Caco-2 (cell line): ENCODE results near the gene MACROD2. TPM values are rescaled to one million over a fixed set of nuclear protein-coding genes. Genes with fewer than 3 reads are reported as not detected.
"Not testable (repeated sequence)": the region's sequence is repeated elsewhere in the genome, so short reads cannot be mapped to it uniquely, and the experiment has no call there.

Experiments used
- BruUV-seq: library from RNA; stranded (reverse); fragments of 400-500 nt; replicated peaks from 2 replicates; lab custom pipeline; 2021; lab: Mats Ljungman, UMichigan
- CTCF ChIA-PET: fragments of 300-600 bp; sonication (Branson Sonifier 250); formaldehyde crosslinking; loops from one replicate; lab custom pipeline; 2022; ENCODE audit warnings: antibody characterized with exemption; lab: Charles Lee
- POLR2A ChIA-PET: fragments of 300-600 bp; sonication (Branson Sonifier 250); formaldehyde crosslinking; loops from one replicate; lab custom pipeline; 2022; ENCODE audit warnings: antibody characterized with exemption; lab: Charles Lee
- DNase-seq, 2 experiments: peaks; one replicate each; pipeline versions ENCODE4 v3.0.0 to v3.0.0-alpha.2; 2020 to 2022
- H3K27me3 ChIP-seq: replicated peaks from 2 replicates; pipeline ENCODE4 v1.6.0; 2011; ENCODE audit warnings: low read length; ENCODE audit not compliant: control insufficient read depth, insufficient read depth
- H3K36me3 ChIP-seq: 2 replicates; pipeline ENCODE4 v1.5.1; 2011; ENCODE audit warnings: low read length; ENCODE audit not compliant: control insufficient read depth, insufficient read depth
- H3K4me1 ChIP-seq: fragments of 250-450 bp; sonication (Bioruptor Pico); 2 replicates; pipeline ENCODE4 v1.5.1; 2020; ENCODE audit warnings: mild to moderate bottlenecking
- H3K4me3 ChIP-seq: 2 replicates; pipeline ENCODE4 v1.5.1; 2011; ENCODE audit warnings: low read depth, mild to moderate bottlenecking, control low read depth, low read length
- H3K9me3 ChIP-seq: fragments of 250-450 bp; sonication (Bioruptor Pico); 2 replicates; pipeline ENCODE4 v1.5.1; 2020; ENCODE audit warnings: mild to moderate bottlenecking, moderate library complexity
- H3K27ac Mint-ChIP-seq: one replicate; pipeline ENCODE4 v1.8.0; 2022; ENCODE audit warnings: mixed read lengths; ENCODE audit not compliant: unreplicated experiment
- H3K27me3 Mint-ChIP-seq: one replicate; pipeline ENCODE4 v1.8.0; 2022; ENCODE audit warnings: mixed read lengths; ENCODE audit not compliant: insufficient read depth, unreplicated experiment
- H3K36me3 Mint-ChIP-seq: one replicate; pipeline ENCODE4 v1.8.0; 2022; ENCODE audit warnings: mild to moderate bottlenecking, mixed read lengths; ENCODE audit not compliant: insufficient read depth, unreplicated experiment
- H3K4me1 Mint-ChIP-seq: one replicate; pipeline ENCODE4 v1.8.0; 2022; ENCODE audit warnings: low read depth, mixed read lengths; ENCODE audit not compliant: unreplicated experiment
- H3K4me3 Mint-ChIP-seq: one replicate; pipeline ENCODE4 v1.8.0; 2022; ENCODE audit warnings: mild to moderate bottlenecking, moderate library complexity, mixed read lengths; ENCODE audit not compliant: unreplicated experiment
- H3K9me3 Mint-ChIP-seq: one replicate; pipeline ENCODE4 v1.8.0; 2022; ENCODE audit warnings: mixed read lengths; ENCODE audit not compliant: unreplicated experiment
- intact Hi-C: fragments of 100-400 bp; cut with micrococcal nuclease; formaldehyde crosslinking; loops from one replicate; pipeline ENCODE4 v1.10.0; 2022; ENCODE audit not compliant: unreplicated experiment
- total RNA-seq: library from RNA; stranded (reverse); gene quantifications from 2 replicates; pipeline ENCODE4 v1.2.3, GENCODE V29; 2022
- TF ChIP-seq, protein P1 (sequence below), 2 experiments: fragments of 200-600 bp in 1 of 2; IDR thresholded peaks; 1 replicate in 1 of 2; 2 replicates in 1 of 2; pipeline versions ENCODE4 v1.5.1 to v1.8.0; 2011 to 2022; ENCODE audit warnings: antibody characterized with exemption in 1 of 2, control low read depth in 1 of 2, inconsistent platforms in 1 of 2, low read depth in 1 of 2, low read length in 1 of 2, mild to moderate bottlenecking in 1 of 2, moderate library complexity in 1 of 2; ENCODE audit not compliant: insufficient read depth in 1 of 2, severe bottlenecking in 1 of 2, unreplicated experiment in 1 of 2

MACROD2 gene
- total RNA-seq, 1 experiment from 2014 or later = 6.4 TPM

DNA sequence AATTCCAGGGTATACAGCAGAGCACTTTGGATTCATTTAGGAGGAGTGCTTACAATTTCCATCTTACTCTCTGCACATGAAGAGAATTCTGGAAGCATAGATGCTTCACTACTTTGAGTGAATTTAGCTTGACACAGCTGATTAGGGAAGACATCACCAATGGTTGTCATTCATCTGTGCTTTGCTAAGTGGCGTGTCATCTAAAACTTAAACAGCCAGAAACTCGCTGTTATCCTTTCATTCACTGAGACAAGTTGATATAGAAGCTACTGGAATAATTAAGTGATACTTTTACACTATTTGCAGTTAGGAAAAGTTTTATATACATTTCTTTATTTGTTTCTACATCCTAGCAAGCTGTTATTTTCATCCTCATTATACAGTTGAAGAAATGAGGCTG lies 977.4 kb downstream of the MACROD2 start:
- no peaks in the 10 kb centered on the region for H3K27me3 ChIP-seq
- Mint-ChIP-seq H3K36me3 (no peaks in the 10 kb centered on the region), H3K27ac (no peak overlapping the region), H3K4me3 (no peak overlapping the region), H3K4me1 (no peaks in the 10 kb centered on the region), H3K27me3 (no peaks in the 10 kb centered on the region), H3K9me3 (peaks cover 28% of the 10 kb centered on the region)
- POLR2A ChIA-PET = no interaction called here
- no peaks in the 10 kb centered on the region for H3K4me1 ChIP-seq
- CTCF ChIA-PET = no interaction called here
- no peaks in the 10 kb centered on the region for H3K9me3 ChIP-seq
- H3K36me3 ChIP-seq = no peaks in the 10 kb centered on the region; the same call in 1 of the 2 replicates
- BruUV-seq = no TSS peak
- no peak for DNase-seq
- TF ChIP-seq, protein P1, sequence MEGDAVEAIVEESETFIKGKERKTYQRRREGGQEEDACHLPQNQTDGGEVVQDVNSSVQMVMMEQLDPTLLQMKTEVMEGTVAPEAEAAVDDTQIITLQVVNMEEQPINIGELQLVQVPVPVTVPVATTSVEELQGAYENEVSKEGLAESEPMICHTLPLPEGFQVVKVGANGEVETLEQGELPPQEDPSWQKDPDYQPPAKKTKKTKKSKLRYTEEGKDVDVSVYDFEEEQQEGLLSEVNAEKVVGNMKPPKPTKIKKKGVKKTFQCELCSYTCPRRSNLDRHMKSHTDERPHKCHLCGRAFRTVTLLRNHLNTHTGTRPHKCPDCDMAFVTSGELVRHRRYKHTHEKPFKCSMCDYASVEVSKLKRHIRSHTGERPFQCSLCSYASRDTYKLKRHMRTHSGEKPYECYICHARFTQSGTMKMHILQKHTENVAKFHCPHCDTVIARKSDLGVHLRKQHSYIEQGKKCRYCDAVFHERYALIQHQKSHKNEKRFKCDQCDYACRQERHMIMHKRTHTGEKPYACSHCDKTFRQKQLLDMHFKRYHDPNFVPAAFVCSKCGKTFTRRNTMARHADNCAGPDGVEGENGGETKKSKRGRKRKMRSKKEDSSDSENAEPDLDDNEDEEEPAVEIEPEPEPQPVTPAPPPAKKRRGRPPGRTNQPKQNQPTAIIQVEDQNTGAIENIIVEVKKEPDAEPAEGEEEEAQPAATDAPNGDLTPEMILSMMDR (IDR thresholded peaks at IDR 0.05; ENCODE audit: insufficient read depth in 1 of 2, low read depth in 1 of 2, low read length in 1 of 2, severe bottlenecking in 1 of 2, unreplicated experiment in 1 of 2) = no peak
- H3K4me3 ChIP-seq = no peak overlapping the region
- intact Hi-C loops = no loop called here

DNA sequence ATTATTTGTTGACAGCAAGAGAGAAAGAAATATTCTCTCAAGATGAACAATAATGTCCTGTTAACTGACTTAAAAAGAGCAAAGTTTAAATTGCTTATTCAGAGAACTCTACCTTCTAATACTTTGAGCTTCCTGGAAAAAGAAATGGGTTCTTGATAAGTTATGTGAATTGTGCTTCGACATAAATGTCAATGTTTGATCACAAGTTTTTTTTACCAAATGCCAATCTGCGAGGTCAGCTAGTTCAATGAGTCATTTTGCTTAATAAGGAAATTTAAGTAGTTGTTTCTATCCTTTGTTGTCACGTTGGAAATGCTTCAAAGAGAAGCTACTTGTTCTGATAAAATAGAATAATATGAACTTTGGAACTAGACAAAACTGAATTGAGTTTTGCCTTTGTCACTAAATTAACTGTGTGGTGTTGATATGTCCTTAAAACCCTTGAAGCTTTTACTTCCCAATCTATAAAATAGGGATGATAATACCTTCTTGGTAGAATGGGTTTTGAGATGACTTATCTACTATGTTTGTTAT lies 984.2 kb downstream of the MACROD2 start:
- H3K4me1 Mint-ChIP-seq = peaks cover 12% of the 10 kb centered on the region
- Histone ChIP-seq H3K27me3 (no peaks in the 10 kb centered on the region), H3K4me1 (peaks cover 19% of the 10 kb centered on the region), H3K4me3 (no peak overlapping the region), H3K9me3 (peaks cover 33% of the 10 kb centered on the region), H3K36me3 (0 out of 2 replicates have a peak, but pooled peaks cover 1% of the 10 kb centered on the region)
- DNase-seq = no peak
- TF ChIP-seq, protein P1 (IDR thresholded peaks at IDR 0.05; ENCODE audit: insufficient read depth in 1 of 2, low read depth in 1 of 2, low read length in 1 of 2, severe bottlenecking in 1 of 2, unreplicated experiment in 1 of 2) = no peak
- no peaks in the 10 kb centered on the region for H3K27me3 Mint-ChIP-seq
- POLR2A ChIA-PET = no interaction called here
- H3K9me3 Mint-ChIP-seq = peaks cover 62% of the 10 kb centered on the region
- no peak overlapping the region for H3K4me3 Mint-ChIP-seq
- BruUV-seq = no TSS peak
- H3K27ac Mint-ChIP-seq = no peak overlapping the region
- peaks cover 20% of the 10 kb centered on the region for H3K36me3 Mint-ChIP-seq
- intact Hi-C loops = no loop called here
- CTCF ChIA-PET = no interaction called here

DNA sequence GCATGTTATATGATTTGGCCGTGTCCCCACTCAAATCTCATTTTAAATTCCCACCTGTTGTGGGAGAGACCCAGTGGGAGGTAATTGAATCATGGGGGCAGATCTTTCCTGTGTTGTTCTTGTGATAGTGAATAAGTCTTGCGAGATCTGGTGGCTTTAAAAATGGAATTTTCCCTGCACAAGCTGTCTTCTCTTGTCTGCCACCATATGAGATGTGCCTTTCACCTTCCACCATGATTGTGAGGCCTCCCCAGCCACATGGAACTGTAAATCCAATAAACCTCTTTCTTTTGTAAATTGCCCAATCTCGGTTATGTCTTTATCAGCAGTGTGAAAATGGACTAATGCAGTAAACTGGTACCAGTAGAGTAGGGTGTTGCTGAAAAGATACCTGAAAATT lies 986.2 kb downstream of the MACROD2 start:
- DNase-seq, H3K36me3 ChIP-seq, H3K27me3 Mint-ChIP-seq, H3K4me3 Mint-ChIP-seq, H3K4me3 ChIP-seq, POLR2A ChIA-PET, BruUV-seq, H3K27me3 ChIP-seq: not testable (repeated sequence)
- Mint-ChIP-seq H3K9me3 (peaks cover 64% of the 10 kb centered on the region), H3K36me3 (peaks cover 28% of the 10 kb centered on the region), H3K4me1 (peaks cover 30% of the 10 kb centered on the region), H3K27ac (peak overlapping the region; percentile 55)
- intact Hi-C loops = loop anchor here (10.0 kb wide), 1 partner anchor 253 kb away; no protein-coding TSS in a partner anchor
- H3K9me3 ChIP-seq = peaks cover 42% of the 10 kb centered on the region
- H3K4me1 ChIP-seq = peaks cover 37% of the 10 kb centered on the region
- CTCF ChIA-PET = interaction anchor here (0.6 kb wide), 1 partner anchor 944 kb away, joined by 6 read pairs; no protein-coding TSS in a partner anchor

DNA sequence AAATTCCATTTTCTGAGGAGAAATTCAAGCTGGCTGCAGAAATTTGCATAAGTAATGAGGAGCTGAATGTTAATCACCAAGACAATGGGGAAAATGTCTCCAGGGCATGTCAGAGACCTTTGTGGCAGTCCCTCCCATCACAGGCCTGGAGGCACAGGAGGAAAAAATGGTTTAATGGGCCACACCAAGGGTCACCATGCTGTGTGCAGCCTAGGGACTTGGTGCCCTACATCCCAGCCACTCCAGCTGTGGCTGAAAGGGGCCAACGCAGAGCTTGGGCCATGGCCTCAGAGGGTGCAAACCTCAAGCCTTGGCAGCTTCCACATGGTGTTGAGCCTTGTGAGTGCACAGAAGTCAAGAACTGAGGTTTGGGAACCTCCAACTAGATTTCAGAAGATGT lies 987.0 kb downstream of the MACROD2 start:
- Mint-ChIP-seq H3K4me1 (peaks cover 33% of the 10 kb centered on the region), H3K9me3 (peaks cover 60% of the 10 kb centered on the region), H3K27ac (peak overlapping the region; percentile 55), H3K36me3 (peaks cover 30% of the 10 kb centered on the region)
- H3K36me3 ChIP-seq, CTCF ChIA-PET, H3K4me3 ChIP-seq, DNase-seq, H3K27me3 Mint-ChIP-seq, POLR2A ChIA-PET, H3K4me3 Mint-ChIP-seq, H3K27me3 ChIP-seq, BruUV-seq: not testable (repeated sequence)
- Histone ChIP-seq H3K9me3 (peaks cover 47% of the 10 kb centered on the region), H3K4me1 (peaks cover 45% of the 10 kb centered on the region)
- intact Hi-C loops = loop anchor here (10.0 kb wide), 1 partner anchor 252 kb away; no protein-coding TSS in a partner anchor
